ENCODE measurements around the gene ZBTB20. TPM values are rescaled to one million over a fixed set of nuclear protein-coding genes. Genes with fewer than 3 reads are reported as not detected.

The ZBTB20 gene
- total RNA-seq, 1 donor from 2014 or later: 19.1 TPM

DNA sequence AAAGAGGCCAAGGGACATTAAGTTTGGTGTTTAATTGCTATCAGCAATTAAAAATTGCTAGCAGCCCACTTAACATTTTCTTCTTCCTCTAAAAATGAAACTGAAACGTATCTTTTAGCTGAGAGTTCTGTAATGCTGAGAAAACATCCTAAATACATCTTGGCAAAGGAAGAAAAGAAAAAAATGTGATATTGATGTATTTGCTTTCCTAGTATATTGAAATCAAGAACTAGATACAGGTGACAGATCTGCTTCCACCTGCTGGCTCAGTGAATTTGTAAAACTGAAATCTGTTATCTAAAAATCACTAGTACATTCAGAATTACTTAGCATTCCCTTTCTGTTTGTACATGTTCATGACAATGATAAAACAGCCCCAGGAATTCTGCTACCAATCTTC, 283.2 kb downstream of the ZBTB20 start:
- Mint-ChIP-seq H3K27ac (ENCODE audit: unreplicated experiment) (no peak overlapping the region), H3K9me3 (ENCODE audit: unreplicated experiment) (no peaks in the 10 kb centered on the region), H3K4me3 (ENCODE audit: unreplicated experiment) (no peak overlapping the region)

DNA sequence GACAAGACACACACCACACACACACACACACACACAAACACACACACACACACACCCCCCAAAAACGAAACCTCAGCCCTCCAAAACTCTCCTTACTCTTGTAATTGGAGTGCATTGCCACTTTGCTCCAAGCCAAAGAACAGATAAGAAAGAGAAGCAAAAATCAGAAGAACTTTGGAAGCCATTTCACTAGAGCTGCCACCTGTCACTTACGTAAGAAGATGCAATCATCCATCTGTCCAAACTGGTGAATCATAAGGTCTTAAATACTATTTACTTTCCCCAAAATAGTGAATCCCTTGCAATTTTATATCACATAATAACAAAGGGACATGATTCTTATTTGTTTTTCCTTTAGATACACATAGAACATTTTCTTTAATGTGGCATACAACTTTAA, 285.4 kb downstream of the ZBTB20 start:
- no peak overlapping the region for H3K27ac Mint-ChIP-seq (ENCODE audit: unreplicated experiment)
- no peaks in the 10 kb centered on the region for H3K36me3 Mint-ChIP-seq (ENCODE audit: unreplicated experiment)
- H3K27me3 Mint-ChIP-seq (ENCODE audit: unreplicated experiment): no peaks in the 10 kb centered on the region
- TF ChIP-seq, protein P1, sequence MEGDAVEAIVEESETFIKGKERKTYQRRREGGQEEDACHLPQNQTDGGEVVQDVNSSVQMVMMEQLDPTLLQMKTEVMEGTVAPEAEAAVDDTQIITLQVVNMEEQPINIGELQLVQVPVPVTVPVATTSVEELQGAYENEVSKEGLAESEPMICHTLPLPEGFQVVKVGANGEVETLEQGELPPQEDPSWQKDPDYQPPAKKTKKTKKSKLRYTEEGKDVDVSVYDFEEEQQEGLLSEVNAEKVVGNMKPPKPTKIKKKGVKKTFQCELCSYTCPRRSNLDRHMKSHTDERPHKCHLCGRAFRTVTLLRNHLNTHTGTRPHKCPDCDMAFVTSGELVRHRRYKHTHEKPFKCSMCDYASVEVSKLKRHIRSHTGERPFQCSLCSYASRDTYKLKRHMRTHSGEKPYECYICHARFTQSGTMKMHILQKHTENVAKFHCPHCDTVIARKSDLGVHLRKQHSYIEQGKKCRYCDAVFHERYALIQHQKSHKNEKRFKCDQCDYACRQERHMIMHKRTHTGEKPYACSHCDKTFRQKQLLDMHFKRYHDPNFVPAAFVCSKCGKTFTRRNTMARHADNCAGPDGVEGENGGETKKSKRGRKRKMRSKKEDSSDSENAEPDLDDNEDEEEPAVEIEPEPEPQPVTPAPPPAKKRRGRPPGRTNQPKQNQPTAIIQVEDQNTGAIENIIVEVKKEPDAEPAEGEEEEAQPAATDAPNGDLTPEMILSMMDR (IDR thresholded peaks at IDR 0.05): no peak
- peaks cover 6% of the 10 kb centered on the region for H3K4me1 Mint-ChIP-seq (ENCODE audit: unreplicated experiment)
- H3K4me3 Mint-ChIP-seq (ENCODE audit: unreplicated experiment): no peak overlapping the region
- no peaks in the 10 kb centered on the region for H3K9me3 Mint-ChIP-seq (ENCODE audit: unreplicated experiment)
- no peak for DNase-seq (ENCODE audit: extremely low spot score, unreplicated experiment)

More for the DNA sequence above, 283.2 kb downstream of the ZBTB20 start:
- TF ChIP-seq, protein P1 (IDR thresholded peaks at IDR 0.05): no peak
- H3K36me3 Mint-ChIP-seq (ENCODE audit: unreplicated experiment): no peaks in the 10 kb centered on the region
- DNase-seq (ENCODE audit: extremely low spot score, unreplicated experiment): no peak
- H3K4me1 Mint-ChIP-seq (ENCODE audit: unreplicated experiment): peaks cover 6% of the 10 kb centered on the region
- peaks cover 2% of the 10 kb centered on the region for H3K27me3 Mint-ChIP-seq (ENCODE audit: unreplicated experiment)

DNA sequence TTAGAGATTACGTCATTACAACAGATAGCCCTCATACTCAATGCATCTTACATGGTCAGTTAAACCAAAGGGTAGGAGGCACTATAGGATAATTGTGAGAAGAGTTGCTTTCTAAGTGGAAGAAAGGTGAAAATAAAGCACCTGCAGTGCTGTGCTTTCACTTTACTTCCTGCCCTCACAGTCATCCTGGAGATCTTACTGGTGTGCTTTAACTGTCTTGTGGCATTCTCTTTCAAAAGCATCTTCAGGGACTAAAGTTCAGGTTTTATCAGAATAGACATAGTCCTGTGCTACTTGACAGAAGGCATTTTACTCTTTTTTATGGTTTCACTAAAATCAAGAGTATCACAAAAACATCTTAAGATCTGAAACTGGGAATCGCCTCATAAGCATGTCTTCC, 286.6 kb downstream of the ZBTB20 start:
- H3K4me3 Mint-ChIP-seq (ENCODE audit: unreplicated experiment): no peak overlapping the region
- H3K36me3 Mint-ChIP-seq (ENCODE audit: unreplicated experiment): no peaks in the 10 kb centered on the region
- H3K4me1 Mint-ChIP-seq (ENCODE audit: unreplicated experiment): peaks cover 6% of the 10 kb centered on the region
- no peak overlapping the region for H3K27ac Mint-ChIP-seq (ENCODE audit: unreplicated experiment)
- no peaks in the 10 kb centered on the region for H3K9me3 Mint-ChIP-seq (ENCODE audit: unreplicated experiment)
- no peak for DNase-seq (ENCODE audit: extremely low spot score, unreplicated experiment)
- TF ChIP-seq, protein P1 (IDR thresholded peaks at IDR 0.05): no peak
- no peaks in the 10 kb centered on the region for H3K27me3 Mint-ChIP-seq (ENCODE audit: unreplicated experiment)

DNA sequence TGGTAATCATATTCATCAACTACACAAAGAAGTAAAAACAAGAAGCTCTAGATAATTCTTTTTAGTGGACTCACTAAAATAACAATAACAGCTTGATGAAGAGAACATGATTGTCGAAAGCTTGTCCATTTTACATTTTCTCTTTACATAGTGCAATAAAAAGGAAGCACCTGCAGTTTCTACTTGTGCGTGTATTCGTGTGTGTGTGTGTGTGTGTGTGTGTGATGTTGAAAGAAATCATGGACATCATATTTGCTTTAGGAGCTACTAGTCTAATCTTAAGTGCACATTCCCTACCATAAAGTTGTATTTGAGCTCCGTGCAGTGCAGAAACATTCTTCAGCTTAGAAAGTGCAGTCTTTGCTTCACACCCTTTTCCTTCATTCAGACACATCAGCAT, 288.8 kb downstream of the ZBTB20 start:
- no peaks in the 10 kb centered on the region for H3K4me1 Mint-ChIP-seq (ENCODE audit: unreplicated experiment)

DNA sequence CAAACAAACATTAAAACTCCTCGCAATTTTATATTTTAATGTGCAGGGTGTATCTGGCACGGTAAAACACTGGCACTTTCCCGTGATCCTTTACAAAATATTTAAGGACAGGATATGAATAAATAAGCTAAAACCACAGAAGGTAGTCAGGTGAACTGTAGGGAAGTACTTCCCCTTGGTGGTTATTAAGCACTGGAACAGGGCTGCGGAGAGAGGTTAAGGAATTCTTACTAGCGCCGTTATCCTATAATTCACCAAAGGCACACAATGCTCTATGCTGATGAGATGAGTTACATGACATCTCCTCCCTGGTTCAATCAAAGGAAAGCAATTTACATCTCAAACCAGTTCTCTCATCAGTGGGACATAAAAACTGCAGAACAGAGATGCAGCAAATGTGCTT, 289.8 kb downstream of the ZBTB20 start:
- no peaks in the 10 kb centered on the region for H3K9me3 Mint-ChIP-seq (ENCODE audit: unreplicated experiment)
- TF ChIP-seq, protein P1 (IDR thresholded peaks at IDR 0.05): no peak
- H3K4me1 Mint-ChIP-seq (ENCODE audit: unreplicated experiment): no peaks in the 10 kb centered on the region
- no peaks in the 10 kb centered on the region for H3K27me3 Mint-ChIP-seq (ENCODE audit: unreplicated experiment)
- H3K36me3 Mint-ChIP-seq (ENCODE audit: unreplicated experiment): no peaks in the 10 kb centered on the region
- H3K4me3 Mint-ChIP-seq (ENCODE audit: unreplicated experiment): no peak overlapping the region
- no peak for DNase-seq (ENCODE audit: extremely low spot score, unreplicated experiment)
- H3K27ac Mint-ChIP-seq (ENCODE audit: unreplicated experiment): no peak overlapping the region

More for the DNA sequence above, 288.8 kb downstream of the ZBTB20 start:
- no peak overlapping the region for H3K4me3 Mint-ChIP-seq (ENCODE audit: unreplicated experiment)
- H3K9me3 Mint-ChIP-seq (ENCODE audit: unreplicated experiment): no peaks in the 10 kb centered on the region
- TF ChIP-seq, protein P1 (IDR thresholded peaks at IDR 0.05): no peak
- no peak for DNase-seq (ENCODE audit: extremely low spot score, unreplicated experiment)
- H3K36me3 Mint-ChIP-seq (ENCODE audit: unreplicated experiment): no peaks in the 10 kb centered on the region
- H3K27ac Mint-ChIP-seq (ENCODE audit: unreplicated experiment): no peak overlapping the region
- no peaks in the 10 kb centered on the region for H3K27me3 Mint-ChIP-seq (ENCODE audit: unreplicated experiment)
